VCaP (cell line): ENCODE data around the gene E2F3.

Experiments used
- H3K27ac ChIP-seq: fragments of 450-650 bp; 2 replicates; pipeline ENCODE4 v1.5.1; 2017
- TF ChIP-seq, protein P1 (sequence below): fragments of 450-650 bp; conservative IDR thresholded peaks from 2 replicates; pipeline ENCODE4 v1.5.1; 2017; ENCODE audit warnings: mild to moderate bottlenecking, moderate library complexity

Gene E2F3

DNA sequence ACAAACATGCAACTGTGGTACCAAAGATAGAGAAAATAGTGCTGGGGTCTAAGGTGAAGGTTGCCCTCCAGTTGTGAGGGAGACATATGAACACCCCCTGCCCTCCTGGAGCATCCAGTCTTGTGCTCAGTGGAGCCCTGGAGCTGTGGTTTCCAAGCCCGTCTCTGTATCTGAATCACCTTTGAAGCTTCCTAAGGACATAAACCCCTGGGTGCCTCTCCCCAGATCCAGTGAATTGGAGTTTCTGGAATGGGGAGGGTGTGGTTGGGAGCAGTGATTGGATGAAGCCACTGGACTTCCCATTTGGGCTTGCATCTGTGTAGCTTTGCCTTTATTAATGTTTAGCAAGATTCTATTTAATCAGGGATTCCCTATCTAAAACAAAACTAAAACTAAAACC is 22.4 kb upstream of the E2F3 start:
- H3K27ac ChIP-seq: no peak overlapping the region
- TF ChIP-seq, protein P1, sequence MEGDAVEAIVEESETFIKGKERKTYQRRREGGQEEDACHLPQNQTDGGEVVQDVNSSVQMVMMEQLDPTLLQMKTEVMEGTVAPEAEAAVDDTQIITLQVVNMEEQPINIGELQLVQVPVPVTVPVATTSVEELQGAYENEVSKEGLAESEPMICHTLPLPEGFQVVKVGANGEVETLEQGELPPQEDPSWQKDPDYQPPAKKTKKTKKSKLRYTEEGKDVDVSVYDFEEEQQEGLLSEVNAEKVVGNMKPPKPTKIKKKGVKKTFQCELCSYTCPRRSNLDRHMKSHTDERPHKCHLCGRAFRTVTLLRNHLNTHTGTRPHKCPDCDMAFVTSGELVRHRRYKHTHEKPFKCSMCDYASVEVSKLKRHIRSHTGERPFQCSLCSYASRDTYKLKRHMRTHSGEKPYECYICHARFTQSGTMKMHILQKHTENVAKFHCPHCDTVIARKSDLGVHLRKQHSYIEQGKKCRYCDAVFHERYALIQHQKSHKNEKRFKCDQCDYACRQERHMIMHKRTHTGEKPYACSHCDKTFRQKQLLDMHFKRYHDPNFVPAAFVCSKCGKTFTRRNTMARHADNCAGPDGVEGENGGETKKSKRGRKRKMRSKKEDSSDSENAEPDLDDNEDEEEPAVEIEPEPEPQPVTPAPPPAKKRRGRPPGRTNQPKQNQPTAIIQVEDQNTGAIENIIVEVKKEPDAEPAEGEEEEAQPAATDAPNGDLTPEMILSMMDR: no peak

DNA sequence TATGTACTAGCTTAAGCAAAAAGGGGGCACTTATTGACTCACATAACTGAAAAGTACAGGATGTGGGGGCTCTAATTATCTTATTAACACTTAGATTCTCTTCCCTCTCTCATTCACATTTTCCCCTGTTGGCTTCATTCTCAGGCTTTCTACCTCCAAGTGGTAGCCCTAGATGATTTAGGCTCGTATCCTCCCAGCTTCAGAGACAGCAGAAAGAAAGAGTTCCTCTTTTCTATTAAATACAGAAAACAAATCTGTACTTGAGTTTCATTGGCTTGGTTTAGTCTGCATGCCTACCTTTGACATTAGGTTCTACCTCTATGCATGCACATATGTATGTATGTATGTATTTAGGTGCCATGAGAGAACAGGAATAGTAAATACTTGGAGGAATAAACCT is 15.5 kb upstream of the E2F3 start:
- no peak overlapping the region for H3K27ac ChIP-seq
- TF ChIP-seq, protein P1: no peak

DNA sequence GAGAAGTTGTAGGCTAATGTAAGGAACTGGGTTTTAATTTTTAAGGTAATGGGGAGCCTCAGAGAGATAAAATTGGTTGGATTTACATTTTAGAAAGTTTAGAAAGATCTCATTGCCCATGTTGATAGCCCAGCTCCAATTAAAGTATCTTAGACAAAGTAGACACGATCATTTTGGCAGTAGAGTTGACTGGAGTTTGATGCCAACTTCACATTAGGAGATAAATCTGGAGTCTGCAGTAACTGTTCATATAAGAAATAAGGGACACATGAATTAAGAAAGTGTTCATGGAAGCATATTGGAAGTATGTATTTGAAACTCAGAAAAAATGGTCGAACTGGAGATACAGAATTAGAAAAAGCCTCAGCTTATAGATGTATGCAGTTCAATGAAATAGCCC is 12.6 kb upstream of the E2F3 start:
- TF ChIP-seq, protein P1: no peak
- H3K27ac ChIP-seq: no peak overlapping the region

DNA sequence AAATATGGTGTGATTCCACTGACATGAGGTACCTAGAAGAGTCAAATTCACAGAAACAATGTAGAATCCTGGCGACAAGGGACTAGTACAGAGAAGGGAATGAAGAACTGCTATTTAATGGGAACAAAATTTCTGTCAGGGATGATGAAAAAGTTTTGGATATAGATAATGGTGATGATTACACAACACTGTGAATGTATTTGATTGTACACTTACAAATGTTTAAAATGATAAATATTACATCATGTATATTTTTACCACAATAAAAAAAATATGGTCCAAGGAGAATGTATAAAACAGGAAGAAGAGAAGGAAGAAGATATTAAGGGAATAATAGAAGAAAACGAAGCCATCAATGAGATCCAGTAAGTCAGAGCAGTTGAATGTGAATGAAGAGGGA is 8.4 kb upstream of the E2F3 start:
- TF ChIP-seq, protein P1: no peak
- no peak overlapping the region for H3K27ac ChIP-seq

DNA sequence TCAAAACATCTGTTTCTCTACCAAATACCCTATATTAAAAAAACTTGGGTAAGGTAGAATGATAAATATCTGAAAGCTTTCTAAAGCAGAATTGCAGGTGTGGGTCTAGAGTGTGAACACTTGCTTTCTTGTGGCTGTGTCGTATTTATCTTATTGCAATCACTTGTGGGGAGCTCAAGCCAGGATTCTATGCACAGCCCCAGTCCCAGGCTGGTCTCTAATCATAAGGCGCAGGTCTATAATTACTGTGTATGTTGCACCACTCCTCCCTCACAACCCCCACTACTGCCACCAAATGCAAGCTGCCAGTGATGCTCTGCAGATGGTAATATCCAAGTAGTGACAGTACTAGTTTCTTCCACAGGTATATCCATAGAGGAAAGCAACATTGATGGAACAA is 2.2 kb upstream of the E2F3 start:
- TF ChIP-seq, protein P1: no peak
- no peak overlapping the region for H3K27ac ChIP-seq

DNA sequence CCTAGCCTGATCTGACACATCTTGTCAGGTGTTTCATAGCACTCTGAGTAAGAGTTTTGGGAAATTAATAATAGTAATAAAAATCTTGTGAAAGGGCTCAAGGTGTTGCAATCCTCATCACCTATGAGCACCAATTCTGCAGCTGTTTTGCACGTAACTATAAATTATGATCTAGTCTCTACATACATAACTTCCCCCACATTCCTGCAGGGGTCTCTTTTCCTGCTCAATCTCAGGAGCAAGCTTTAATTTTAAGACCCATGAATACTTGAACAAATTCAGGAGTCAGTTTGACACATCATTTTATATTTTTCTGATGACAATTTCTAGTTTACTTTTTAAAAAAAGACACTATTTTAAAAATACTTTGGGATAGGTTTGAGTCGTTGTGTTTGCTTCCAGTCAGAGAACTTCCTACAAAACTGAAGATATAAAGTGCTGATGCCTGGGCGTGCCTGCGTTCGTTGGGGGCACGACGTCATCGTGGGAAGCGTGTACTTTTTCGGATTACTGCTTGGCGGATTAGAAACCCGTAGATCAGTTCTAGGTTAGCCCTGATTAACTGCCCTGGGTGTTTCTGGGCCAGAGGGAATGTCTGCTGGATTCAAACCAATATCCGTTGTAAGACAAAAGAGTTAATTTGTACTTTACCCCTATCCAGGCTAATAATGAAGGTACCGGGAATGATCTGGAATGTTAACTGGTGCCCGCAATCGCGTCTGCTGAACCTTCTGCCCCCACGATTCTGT is 1.0 kb upstream of the E2F3 start:
- TF ChIP-seq, protein P1: peak; percentile 96
- peak overlapping the region; percentile 94 for H3K27ac ChIP-seq

DNA sequence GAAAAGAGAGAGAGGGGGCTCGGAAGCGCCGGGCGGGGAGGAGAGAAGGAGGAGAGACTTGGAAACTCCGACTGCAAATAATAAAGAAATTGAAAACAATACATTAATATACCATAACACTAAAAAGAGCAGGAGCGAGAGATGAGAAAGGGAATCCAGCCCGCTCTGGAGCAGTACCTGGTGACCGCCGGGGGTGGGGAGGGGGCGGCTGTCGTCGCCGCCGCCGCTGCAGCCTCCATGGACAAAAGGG is 338 bp downstream of the E2F3 start:
- peak overlapping the region; percentile 94 for H3K27ac ChIP-seq
- TF ChIP-seq, protein P1: no peak
